Vagina (tissue), 2 donors: Measurements from ENCODE around the gene TGFBR2. TPM values are rescaled to one million over a fixed set of nuclear protein-coding genes. Genes with fewer than 3 reads are reported as not detected.

ENCODE experiments used
- DNase-seq, 2 donors: peaks; one replicate each; pipeline ENCODE4 v3.0.0-alpha.2; 2017; ENCODE audit errors: extremely low spot score in 2 of 2
- H3K27ac ChIP-seq: fragments of 200-600 bp; sonication (generic); one replicate; pipeline ENCODE4 v1.5.1; 2019
- H3K27me3 ChIP-seq: fragments of 200-600 bp; sonication (generic); one replicate; pipeline ENCODE4 v1.5.1; 2019
- H3K36me3 ChIP-seq, 2 donors: fragments of 200-600 bp; sonication (generic); one replicate each; pipeline ENCODE4 v1.5.1; 2017 to 2019
- H3K4me1 ChIP-seq: fragments of 200-600 bp; sonication (generic); one replicate; pipeline ENCODE4 v1.5.1; 2019
- H3K4me3 ChIP-seq, 2 donors: fragments of 200-600 bp; sonication (generic); 1 replicate in 1 of 2; 2 replicates in 1 of 2; pipeline ENCODE4 v1.5.1; 2016 to 2019
- H3K9me3 ChIP-seq: fragments of 200-600 bp; sonication (generic); one replicate; pipeline ENCODE4 v1.5.1; 2019
- POLR2A ChIP-seq, 2 donors: fragments of 450-650 bp; IDR thresholded peaks; one replicate each; pipeline ENCODE4 v1.6.1; 2017; ENCODE audit warnings: antibody characterized with exemption in 2 of 2, mild to moderate bottlenecking in 2 of 2, moderate library complexity in 2 of 2
- POLR2AphosphoS5 ChIP-seq, 2 donors: sonication (generic); formaldehyde crosslinking; IDR thresholded peaks; one replicate each; pipeline ENCODE4 v1.9.0; 2017; ENCODE audit warnings: antibody characterized with exemption in 2 of 2, mild to moderate bottlenecking in 2 of 2, low read depth in 1 of 2; ENCODE audit not compliant: insufficient read depth in 1 of 2
- intact Hi-C: fragments of 100-400 bp; cut with DNase I; formaldehyde crosslinking; loops from one replicate; pipeline ENCODE4 v1.15.1; 2023
- total RNA-seq: library from RNA; depleted of rRNA; stranded (reverse); fragments of >200 nt; gene quantifications from one replicate; pipeline ENCODE4 v1.2.3, GENCODE V29; 2016
- TF ChIP-seq, protein P1 (sequence below), 3 experiments: fragments of 450-650 bp in 2 of 3; fragments of 200-600 bp in 1 of 3; sonication (generic) in 1 of 3; IDR thresholded peaks; one replicate each; pipeline ENCODE4 v1.5.1; 2017 to 2019; ENCODE audit warnings: antibody characterized with exemption in 3 of 3, mild to moderate bottlenecking in 2 of 3, moderate library complexity in 2 of 3

Gene TGFBR2
- total RNA-seq, 1 donor from 2014 or later: 176 TPM

DNA sequence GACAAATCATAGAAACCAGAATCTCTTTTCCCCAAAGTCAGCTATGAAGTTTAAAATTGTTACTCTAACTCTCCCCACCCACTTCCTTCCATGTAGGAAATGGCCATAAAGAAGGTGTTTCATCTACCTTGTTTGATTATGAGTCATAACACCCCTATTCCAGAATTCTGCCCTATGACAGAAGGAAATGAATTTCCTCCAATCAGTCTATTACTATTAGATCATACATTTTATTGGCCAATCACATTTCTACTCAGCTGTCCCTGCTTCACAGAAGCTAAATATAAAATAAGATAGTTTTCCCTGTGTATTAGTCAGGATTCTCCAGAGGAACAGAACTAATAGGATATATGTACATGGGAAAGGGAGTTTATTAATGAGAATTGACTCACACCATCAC lies 102.1 kb downstream of the TGFBR2 start:
- intact Hi-C loops: no loop called here
- no peak overlapping the region for H3K4me3 ChIP-seq
- no peaks in the 10 kb centered on the region for H3K36me3 ChIP-seq
- no peaks in the 10 kb centered on the region for H3K4me1 ChIP-seq
- TF ChIP-seq, protein P1, sequence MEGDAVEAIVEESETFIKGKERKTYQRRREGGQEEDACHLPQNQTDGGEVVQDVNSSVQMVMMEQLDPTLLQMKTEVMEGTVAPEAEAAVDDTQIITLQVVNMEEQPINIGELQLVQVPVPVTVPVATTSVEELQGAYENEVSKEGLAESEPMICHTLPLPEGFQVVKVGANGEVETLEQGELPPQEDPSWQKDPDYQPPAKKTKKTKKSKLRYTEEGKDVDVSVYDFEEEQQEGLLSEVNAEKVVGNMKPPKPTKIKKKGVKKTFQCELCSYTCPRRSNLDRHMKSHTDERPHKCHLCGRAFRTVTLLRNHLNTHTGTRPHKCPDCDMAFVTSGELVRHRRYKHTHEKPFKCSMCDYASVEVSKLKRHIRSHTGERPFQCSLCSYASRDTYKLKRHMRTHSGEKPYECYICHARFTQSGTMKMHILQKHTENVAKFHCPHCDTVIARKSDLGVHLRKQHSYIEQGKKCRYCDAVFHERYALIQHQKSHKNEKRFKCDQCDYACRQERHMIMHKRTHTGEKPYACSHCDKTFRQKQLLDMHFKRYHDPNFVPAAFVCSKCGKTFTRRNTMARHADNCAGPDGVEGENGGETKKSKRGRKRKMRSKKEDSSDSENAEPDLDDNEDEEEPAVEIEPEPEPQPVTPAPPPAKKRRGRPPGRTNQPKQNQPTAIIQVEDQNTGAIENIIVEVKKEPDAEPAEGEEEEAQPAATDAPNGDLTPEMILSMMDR (IDR thresholded peaks at IDR 0.05): no peak
- no peak for TF ChIP-seq POLR2A (IDR thresholded peaks at IDR 0.05)
- TF ChIP-seq POLR2AphosphoS5 (IDR thresholded peaks at IDR 0.05; ENCODE audit: insufficient read depth in 1 of 2, low read depth in 1 of 2): peak in 1 of 2 donors; percentile 23
- no peak overlapping the region for H3K27ac ChIP-seq
- no peaks in the 10 kb centered on the region for H3K27me3 ChIP-seq
- H3K9me3 ChIP-seq: no peaks in the 10 kb centered on the region
- DNase-seq: no peak

DNA sequence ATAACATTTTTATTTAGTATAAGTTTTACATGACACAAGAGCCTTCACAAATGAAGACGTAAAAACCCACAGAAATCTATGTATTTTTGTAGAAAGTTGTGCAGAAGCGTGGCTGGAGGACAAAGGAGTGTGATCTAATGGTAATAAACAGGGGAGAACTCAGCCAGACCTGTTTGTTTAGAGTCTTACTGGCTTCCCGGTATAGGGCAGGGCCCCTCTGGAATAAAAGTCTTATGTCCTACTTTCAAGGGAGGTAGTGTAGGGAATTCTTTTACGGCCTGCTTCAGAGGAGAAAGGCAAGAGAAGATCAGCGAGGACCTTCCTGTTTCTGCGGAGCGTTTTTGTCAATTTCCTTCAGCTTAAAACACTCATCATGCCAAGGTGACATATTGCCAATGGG lies 103.6 kb downstream of the TGFBR2 start:
- no peaks in the 10 kb centered on the region for H3K4me1 ChIP-seq

DNA sequence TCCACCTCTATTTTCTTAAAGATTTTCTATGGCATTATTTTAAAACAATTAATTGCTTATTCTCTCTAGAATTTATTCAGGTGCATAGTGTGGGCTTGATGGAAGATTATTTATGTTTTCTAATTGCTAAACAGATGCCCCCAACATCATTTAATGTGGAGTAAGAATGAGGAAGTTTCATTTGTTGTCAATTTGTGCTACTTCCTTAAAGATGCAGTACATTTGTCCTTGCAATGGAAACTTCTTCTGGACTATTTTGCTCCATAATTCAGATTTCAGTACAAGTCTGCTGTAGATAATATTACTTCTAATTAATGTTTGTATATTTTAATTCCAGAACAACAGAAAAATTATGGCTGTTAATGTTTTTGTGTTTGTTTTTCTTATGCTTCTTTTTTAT lies 104.8 kb downstream of the TGFBR2 start:
- Histone ChIP-seq H3K27ac (no peak overlapping the region), H3K9me3 (no peaks in the 10 kb centered on the region), H3K36me3 (no peaks in the 10 kb centered on the region), H3K4me1 (no peaks in the 10 kb centered on the region), H3K4me3 (no peak overlapping the region), H3K27me3 (no peaks in the 10 kb centered on the region)
- no peak for DNase-seq
- TF ChIP-seq POLR2A (IDR thresholded peaks at IDR 0.05) (no peak), POLR2AphosphoS5 (IDR thresholded peaks at IDR 0.05; ENCODE audit: insufficient read depth in 1 of 2, low read depth in 1 of 2) (no peak)
- TF ChIP-seq, protein P1 (IDR thresholded peaks at IDR 0.05): no peak
- intact Hi-C loops: no loop called here

More for the DNA sequence above, 103.6 kb downstream of the TGFBR2 start:
- H3K4me3 ChIP-seq: no peak overlapping the region
- no peak for DNase-seq
- intact Hi-C loops: no loop called here
- TF ChIP-seq POLR2A (IDR thresholded peaks at IDR 0.05): no peak
- TF ChIP-seq, protein P1 (IDR thresholded peaks at IDR 0.05): no peak
- TF ChIP-seq POLR2AphosphoS5 (IDR thresholded peaks at IDR 0.05; ENCODE audit: insufficient read depth in 1 of 2, low read depth in 1 of 2): no peak
- no peaks in the 10 kb centered on the region for H3K27me3 ChIP-seq
- H3K36me3 ChIP-seq: no peaks in the 10 kb centered on the region
- no peak overlapping the region for H3K27ac ChIP-seq
- no peaks in the 10 kb centered on the region for H3K9me3 ChIP-seq

- Histone ChIP-seq H3K4me1 (no peaks in the 10 kb centered on the region), H3K4me3 (no peak overlapping the region), H3K27ac (no peak overlapping the region), H3K36me3 (no peaks in the 10 kb centered on the region), H3K27me3 (no peaks in the 10 kb centered on the region), H3K9me3 (no peaks in the 10 kb centered on the region)
- intact Hi-C loops: no loop called here
- no peak for DNase-seq
- TF ChIP-seq POLR2A (IDR thresholded peaks at IDR 0.05): no peak
- TF ChIP-seq, protein P1 (IDR thresholded peaks at IDR 0.05): no peak
- no peak for TF ChIP-seq POLR2AphosphoS5 (IDR thresholded peaks at IDR 0.05; ENCODE audit: insufficient read depth in 1 of 2, low read depth in 1 of 2)
Measured at GRCh38 chr3:30711867-30712266, 105.5 kb downstream of the TGFBR2 start.

GRCh38 chr3:30712991-30713390 lies 106.6 kb downstream of the TGFBR2 start:
- TF ChIP-seq, protein P1 (IDR thresholded peaks at IDR 0.05): no peak
- TF ChIP-seq POLR2AphosphoS5 (IDR thresholded peaks at IDR 0.05; ENCODE audit: insufficient read depth in 1 of 2, low read depth in 1 of 2): no peak
- H3K4me1 ChIP-seq: no peaks in the 10 kb centered on the region
- intact Hi-C loops: no loop called here

More at GRCh38 chr3:30712991-30713390, 106.6 kb downstream of the TGFBR2 start:
- H3K27ac ChIP-seq: no peak overlapping the region
- no peaks in the 10 kb centered on the region for H3K9me3 ChIP-seq
- DNase-seq: no peak
- no peaks in the 10 kb centered on the region for H3K27me3 ChIP-seq
- no peaks in the 10 kb centered on the region for H3K36me3 ChIP-seq
- no peak overlapping the region for H3K4me3 ChIP-seq
